Measurements from ENCODE around the gene CRTAC1.

The CRTAC1 gene

GRCh38 chr10:97924678-97925077 is 105.7 kb downstream of the CRTAC1 start:
- DNase-seq (ENCODE audit: low read depth in 2 of 2) = no peak

- no peak for DNase-seq (ENCODE audit: low read depth in 2 of 2)
Observed at GRCh38 chr10:97923476-97923875, 106.9 kb downstream of the CRTAC1 start.

- no peak for DNase-seq (ENCODE audit: low read depth in 2 of 2)
Observed at GRCh38 chr10:97923057-97923456, 107.4 kb downstream of the CRTAC1 start.

GRCh38 chr10:97922022-97922758 is 108.2 kb downstream of the CRTAC1 start:
- DNase-seq (ENCODE audit: low read depth in 2 of 2) = no peak

GRCh38 chr10:97921581-97922021 is 108.8 kb downstream of the CRTAC1 start:
- DNase-seq (ENCODE audit: low read depth in 2 of 2) = no peak

GRCh38 chr10:97920865-97921264 is 109.6 kb downstream of the CRTAC1 start:
- DNase-seq (ENCODE audit: low read depth in 2 of 2) = no peak

- no peak for DNase-seq (ENCODE audit: low read depth in 2 of 2)
Observed at GRCh38 chr10:97919012-97919411, 111.4 kb downstream of the CRTAC1 start.

GRCh38 chr10:97916586-97916985 is 113.8 kb downstream of the CRTAC1 start:
- no peak for DNase-seq (ENCODE audit: low read depth in 2 of 2)

GRCh38 chr10:97915346-97916131 is 114.9 kb downstream of the CRTAC1 start:
- no peak for DNase-seq (ENCODE audit: low read depth in 2 of 2)

- DNase-seq (ENCODE audit: low read depth in 2 of 2) = peak; percentile 34 to 73
Observed at GRCh38 chr10:97914837-97915211, 115.6 kb downstream of the CRTAC1 start.

GRCh38 chr10:97914171-97914836 is 116.1 kb downstream of the CRTAC1 start:
- no peak for DNase-seq (ENCODE audit: low read depth in 2 of 2)

GRCh38 chr10:97913614-97914013 is 116.8 kb downstream of the CRTAC1 start:
- no peak for DNase-seq (ENCODE audit: low read depth in 2 of 2)

GRCh38 chr10:97913193-97913592 is 117.2 kb downstream of the CRTAC1 start:
- no peak for DNase-seq (ENCODE audit: low read depth in 2 of 2)

- no peak for DNase-seq (ENCODE audit: low read depth in 2 of 2)
Observed at GRCh38 chr10:97911217-97911616, 119.2 kb downstream of the CRTAC1 start.

GRCh38 chr10:97910661-97911060 is 119.8 kb downstream of the CRTAC1 start:
- no peak for DNase-seq (ENCODE audit: low read depth in 2 of 2)

GRCh38 chr10:97907830-97908229 is 122.6 kb downstream of the CRTAC1 start:
- no peak for DNase-seq (ENCODE audit: low read depth in 2 of 2)

GRCh38 chr10:97907211-97907610 is 123.2 kb downstream of the CRTAC1 start:
- DNase-seq (ENCODE audit: low read depth in 2 of 2) = no peak

GRCh38 chr10:97905276-97905675 is 125.1 kb downstream of the CRTAC1 start:
- no peak for DNase-seq (ENCODE audit: low read depth in 2 of 2)

- no peak for DNase-seq (ENCODE audit: low read depth in 2 of 2)
Observed at GRCh38 chr10:97904576-97904975, 125.8 kb downstream of the CRTAC1 start.

- DNase-seq (ENCODE audit: low read depth in 2 of 2) = no peak
Observed at GRCh38 chr10:97904018-97904381, 126.4 kb downstream of the CRTAC1 start.

GRCh38 chr10:97903128-97904017 is 127.0 kb downstream of the CRTAC1 start:
- no peak for DNase-seq (ENCODE audit: low read depth in 2 of 2)

- DNase-seq (ENCODE audit: low read depth in 2 of 2) = no peak
Observed at GRCh38 chr10:97901381-97901780, 129.0 kb downstream of the CRTAC1 start.

All from stimulated activated CD4-positive, alpha-beta T cell treated with anti-CD3 and anti-CD28 coated beads, Interleukin-1b, Interleukin-23, amount 100 ng/mL, for 1 hour (primary cell).